Measurements from ENCODE around the gene MYB. TPM values are rescaled to one million over a fixed set of nuclear protein-coding genes. Genes with fewer than 3 reads are reported as not detected.

MYB gene
- total RNA-seq, 1 experiment from 2014 or later: 3.7 TPM

GRCh38 chr6:135225911-135226310 is 44.8 kb downstream of the MYB start:
- H3K9me2 ChIP-seq (ENCODE audit: insufficient read depth): no peaks in the 10 kb centered on the region
- POLR2A ChIA-PET: no interaction called here
- H3K4me2 ChIP-seq (ENCODE audit: low read length): no peak overlapping the region
- no peaks in the 10 kb centered on the region for H3K36me3 ChIP-seq (ENCODE audit: control insufficient read depth in 1 of 2, insufficient read depth in 2 of 2, low read length in 2 of 2)
- RAD21 ChIA-PET (ENCODE audit: low non-redundant PET in 1 of 2, low total read pairs in 2 of 2, uncharacterized antibody in 2 of 2, unreplicated experiment in 2 of 2): no interaction called here
- BruUV-seq (replicated peaks): no TSS peak
- no peak overlapping the region for H3K27ac ChIP-seq (ENCODE audit: low read depth, low read length)
- no peak overlapping the region for H2AFZ ChIP-seq (ENCODE audit: low read depth, low read length, poor library complexity, severe bottlenecking)
- intact Hi-C loops (cut with micrococcal nuclease): no loop called here
- no peak overlapping the region for H3K9ac ChIP-seq (ENCODE audit: low read length)
- no peaks in the 10 kb centered on the region for H3K4me1 ChIP-seq (ENCODE audit: control insufficient read depth in 1 of 2, insufficient read depth in 2 of 2, low read length in 2 of 2)
- H4K20me1 ChIP-seq (ENCODE audit: insufficient read depth): no peaks in the 10 kb centered on the region
- CTCF ChIA-PET: no interaction called here
- no peak for DNase-seq (ENCODE audit: low read depth, low spot score)
- H3K27me3 ChIP-seq (ENCODE audit: insufficient read depth, low read length): no peaks in the 10 kb centered on the region
- TF ChIP-seq EGR1 (IDR thresholded peaks at IDR 0.05; ENCODE audit: low read depth) (no peak), JUND (IDR thresholded peaks at IDR 0.05) (no peak), FOSL1 (IDR thresholded peaks at IDR 0.05; ENCODE audit: low read depth) (no peak), TCF7L2 (IDR thresholded peaks at IDR 0.05; ENCODE audit: borderline replicate concordance, extremely low read depth, insufficient read depth, insufficient read length) (no peak), MAX (IDR thresholded peaks at IDR 0.05) (no peak), SIN3A (IDR thresholded peaks at IDR 0.05; ENCODE audit: low read depth) (no peak), ELF1 (IDR thresholded peaks at IDR 0.05; ENCODE audit: borderline replicate concordance, low read depth) (no peak), EZH2 (IDR thresholded peaks at IDR 0.05) (no peak), ZFX (IDR thresholded peaks at IDR 0.05) (no peak), EZH2phosphoT487 (IDR thresholded peaks at IDR 0.05; ENCODE audit: borderline replicate concordance) (no peak), RAD21 (IDR thresholded peaks at IDR 0.05; ENCODE audit: low read depth) (no peak)
- TF ChIP-seq, protein P1, sequence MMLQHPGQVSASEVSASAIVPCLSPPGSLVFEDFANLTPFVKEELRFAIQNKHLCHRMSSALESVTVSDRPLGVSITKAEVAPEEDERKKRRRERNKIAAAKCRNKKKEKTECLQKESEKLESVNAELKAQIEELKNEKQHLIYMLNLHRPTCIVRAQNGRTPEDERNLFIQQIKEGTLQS (IDR thresholded peaks at IDR 0.05): no peak
- TF ChIP-seq, protein P2, sequence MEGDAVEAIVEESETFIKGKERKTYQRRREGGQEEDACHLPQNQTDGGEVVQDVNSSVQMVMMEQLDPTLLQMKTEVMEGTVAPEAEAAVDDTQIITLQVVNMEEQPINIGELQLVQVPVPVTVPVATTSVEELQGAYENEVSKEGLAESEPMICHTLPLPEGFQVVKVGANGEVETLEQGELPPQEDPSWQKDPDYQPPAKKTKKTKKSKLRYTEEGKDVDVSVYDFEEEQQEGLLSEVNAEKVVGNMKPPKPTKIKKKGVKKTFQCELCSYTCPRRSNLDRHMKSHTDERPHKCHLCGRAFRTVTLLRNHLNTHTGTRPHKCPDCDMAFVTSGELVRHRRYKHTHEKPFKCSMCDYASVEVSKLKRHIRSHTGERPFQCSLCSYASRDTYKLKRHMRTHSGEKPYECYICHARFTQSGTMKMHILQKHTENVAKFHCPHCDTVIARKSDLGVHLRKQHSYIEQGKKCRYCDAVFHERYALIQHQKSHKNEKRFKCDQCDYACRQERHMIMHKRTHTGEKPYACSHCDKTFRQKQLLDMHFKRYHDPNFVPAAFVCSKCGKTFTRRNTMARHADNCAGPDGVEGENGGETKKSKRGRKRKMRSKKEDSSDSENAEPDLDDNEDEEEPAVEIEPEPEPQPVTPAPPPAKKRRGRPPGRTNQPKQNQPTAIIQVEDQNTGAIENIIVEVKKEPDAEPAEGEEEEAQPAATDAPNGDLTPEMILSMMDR (IDR thresholded peaks at IDR 0.05 in 2 of 3, conservative IDR thresholded peaks at IDR 0.05 in 1 of 3; ENCODE audit: borderline replicate concordance in 1 of 3, insufficient read depth in 1 of 3, low read depth in 2 of 3, low read length in 2 of 3): no peak
- TF ChIP-seq, protein P3, sequence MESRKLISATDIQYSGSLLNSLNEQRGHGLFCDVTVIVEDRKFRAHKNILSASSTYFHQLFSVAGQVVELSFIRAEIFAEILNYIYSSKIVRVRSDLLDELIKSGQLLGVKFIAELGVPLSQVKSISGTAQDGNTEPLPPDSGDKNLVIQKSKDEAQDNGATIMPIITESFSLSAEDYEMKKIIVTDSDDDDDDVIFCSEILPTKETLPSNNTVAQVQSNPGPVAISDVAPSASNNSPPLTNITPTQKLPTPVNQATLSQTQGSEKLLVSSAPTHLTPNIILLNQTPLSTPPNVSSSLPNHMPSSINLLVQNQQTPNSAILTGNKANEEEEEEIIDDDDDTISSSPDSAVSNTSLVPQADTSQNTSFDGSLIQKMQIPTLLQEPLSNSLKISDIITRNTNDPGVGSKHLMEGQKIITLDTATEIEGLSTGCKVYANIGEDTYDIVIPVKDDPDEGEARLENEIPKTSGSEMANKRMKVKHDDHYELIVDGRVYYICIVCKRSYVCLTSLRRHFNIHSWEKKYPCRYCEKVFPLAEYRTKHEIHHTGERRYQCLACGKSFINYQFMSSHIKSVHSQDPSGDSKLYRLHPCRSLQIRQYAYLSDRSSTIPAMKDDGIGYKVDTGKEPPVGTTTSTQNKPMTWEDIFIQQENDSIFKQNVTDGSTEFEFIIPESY (IDR thresholded peaks at IDR 0.05; ENCODE audit: extremely low read depth, insufficient replicate concordance, low read length): no peak
- H3K4me3 ChIP-seq (replicated peaks in 1 of 2; ENCODE audit: low read depth in 1 of 2, low read length in 2 of 2): no peak overlapping the region
- no peaks in the 10 kb centered on the region for H3K79me2 ChIP-seq (ENCODE audit: insufficient read depth, low read length)
- no peak for ATAC-seq
- no peaks in the 10 kb centered on the region for H3K9me3 ChIP-seq (ENCODE audit: control insufficient read depth in 1 of 2, insufficient read depth in 1 of 2, low read depth in 1 of 2, low read length in 2 of 2)
